Measurements from ENCODE around the gene ARAF. TPM values are rescaled to one million over a fixed set of nuclear protein-coding genes. Genes with fewer than 3 reads are reported as not detected.
A peak's percentile ranks its signal among the peaks of the same experiment; 100 is the strongest.

The ARAF gene
- total RNA-seq, 1 donor from 2014 or later: 78.3 TPM

- no peak for ATAC-seq
These were observed 1.7 kb downstream of the ARAF start for GRCh38 chrX:47562615-47563243.

DNA sequence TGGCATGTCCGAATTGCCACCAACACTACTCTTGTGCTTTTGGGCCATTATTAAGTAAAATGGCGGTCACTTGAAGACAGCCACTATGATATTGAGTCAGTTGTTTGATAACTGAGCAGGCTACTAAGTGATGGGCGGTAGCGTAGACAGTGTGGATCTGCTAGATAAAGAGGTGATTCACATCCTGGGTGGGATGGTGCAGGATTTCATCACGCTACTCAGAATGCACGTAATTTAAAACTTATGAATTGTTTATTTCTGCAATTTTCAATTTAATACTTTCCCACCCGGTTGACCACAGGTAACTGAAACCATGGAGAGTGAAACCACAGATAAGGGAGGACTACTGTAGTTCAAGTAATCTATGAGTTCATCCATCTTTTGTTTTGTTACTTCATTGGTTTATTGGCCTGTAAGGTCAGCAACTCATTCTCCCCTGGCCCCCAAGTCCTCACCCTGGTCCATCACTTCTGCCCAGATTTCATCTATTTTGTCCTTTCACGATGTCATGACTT, 2.9 kb downstream of the ARAF start:
- DNase-seq (no peak), ATAC-seq (no peak)
- intact Hi-C loops (cut with micrococcal nuclease): no loop called here

More at GRCh38 chrX:47562615-47563243, 1.7 kb downstream of the ARAF start:
- no peak for DNase-seq
- intact Hi-C loops (cut with micrococcal nuclease): no loop called here

- no peak for ATAC-seq
- intact Hi-C loops (cut with micrococcal nuclease): no loop called here
- no peak for DNase-seq
These were observed 3.6 kb downstream of the ARAF start for GRCh38 chrX:47564438-47565085.

DNA sequence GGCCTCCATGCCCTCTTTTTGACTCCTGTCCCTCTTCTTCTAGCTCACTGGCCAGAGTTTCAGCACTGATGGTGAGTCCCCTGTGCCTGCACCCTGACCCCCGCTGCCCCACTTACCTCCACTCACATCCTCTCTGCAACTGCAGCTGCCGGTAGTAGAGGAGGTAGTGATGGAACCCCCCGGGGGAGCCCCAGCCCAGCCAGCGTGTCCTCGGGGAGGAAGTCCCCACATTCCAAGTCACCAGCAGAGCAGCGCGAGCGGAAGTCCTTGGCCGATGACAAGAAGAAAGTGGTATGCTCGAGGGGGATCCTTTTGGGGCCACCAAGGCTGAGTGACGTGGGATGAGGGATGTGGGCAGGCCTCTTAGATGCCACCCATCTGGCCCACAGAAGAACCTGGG, 5.8 kb downstream of the ARAF start:
- intact Hi-C loops (cut with micrococcal nuclease): no loop called here
- ATAC-seq (no peak), DNase-seq (no peak)

DNA sequence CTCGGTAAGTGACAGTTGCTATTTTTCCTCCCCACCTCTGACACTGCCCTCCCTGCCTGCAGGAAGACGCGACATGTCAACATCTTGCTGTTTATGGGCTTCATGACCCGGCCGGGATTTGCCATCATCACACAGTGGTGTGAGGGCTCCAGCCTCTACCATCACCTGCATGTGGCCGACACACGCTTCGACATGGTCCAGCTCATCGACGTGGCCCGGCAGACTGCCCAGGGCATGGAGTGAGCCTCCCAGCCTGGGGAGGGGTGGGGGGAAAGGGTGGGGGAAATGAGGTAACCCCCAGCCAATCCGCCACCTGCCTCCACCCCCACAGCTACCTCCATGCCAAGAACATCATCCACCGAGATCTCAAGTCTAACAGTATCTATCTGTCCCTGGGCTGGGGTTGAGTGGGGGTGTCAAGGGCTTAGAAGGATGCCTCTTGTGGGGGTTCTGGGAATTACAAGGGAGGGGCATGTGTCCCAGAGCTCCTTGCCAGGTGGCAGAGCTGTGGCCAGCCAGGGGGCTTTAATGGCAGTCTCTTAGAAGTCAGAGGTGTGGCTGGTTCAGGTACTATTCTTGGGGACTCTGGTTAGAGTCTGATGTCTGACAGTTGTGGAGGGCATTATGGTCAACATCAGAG, 7.8 kb downstream of the ARAF start:
- ATAC-seq: no peak
- no peak for DNase-seq
- intact Hi-C loops (cut with micrococcal nuclease): no loop called here

DNA sequence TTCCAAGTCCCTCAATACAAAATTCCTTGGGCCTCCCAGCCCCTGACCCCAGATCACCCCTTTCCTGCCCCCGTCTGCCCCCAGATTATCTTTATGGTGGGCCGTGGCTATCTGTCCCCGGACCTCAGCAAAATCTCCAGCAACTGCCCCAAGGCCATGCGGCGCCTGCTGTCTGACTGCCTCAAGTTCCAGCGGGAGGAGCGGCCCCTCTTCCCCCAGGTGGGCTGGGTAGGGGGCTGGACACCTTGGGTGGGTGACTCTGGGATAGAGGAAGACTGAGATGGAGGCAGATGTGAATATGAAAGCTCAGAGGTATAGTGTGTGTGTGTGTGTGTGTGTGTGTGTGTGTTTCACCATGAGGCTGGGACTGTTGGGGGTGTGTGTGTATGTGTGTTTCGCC, 9.8 kb downstream of the ARAF start:
- no peak for ATAC-seq
- intact Hi-C loops (cut with micrococcal nuclease): no loop called here
- DNase-seq: no peak

- ATAC-seq: no peak
- intact Hi-C loops (cut with micrococcal nuclease): no loop called here
- no peak for DNase-seq
These were observed 10.2 kb downstream of the ARAF start for GRCh38 chrX:47571215-47571614.

DNA sequence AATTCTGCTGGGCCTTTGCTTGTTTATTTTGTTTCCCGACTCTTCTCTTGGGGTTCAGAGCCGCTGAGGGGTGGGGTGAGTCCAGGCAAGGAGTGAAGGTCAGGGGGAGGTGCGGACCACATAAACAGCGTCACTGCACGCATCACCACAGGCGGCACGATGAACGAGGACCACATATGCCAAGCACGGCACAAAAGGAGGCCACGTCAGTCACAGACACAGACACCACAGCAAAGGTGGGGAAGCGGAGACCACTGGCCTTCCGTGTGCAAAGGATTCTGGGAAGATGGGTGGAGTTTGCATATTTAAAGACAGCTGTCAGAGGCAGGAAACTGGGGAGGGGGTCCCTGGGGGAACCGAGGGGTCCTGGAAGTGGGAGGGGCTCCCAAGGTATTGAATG, 10.9 kb downstream of the ARAF start:
- intact Hi-C loops (cut with micrococcal nuclease): no loop called here
- ATAC-seq: no peak

GRCh38 chrX:47572773-47573340, 11.9 kb downstream of the ARAF start:
- DNase-seq (no peak), ATAC-seq (no peak)
- intact Hi-C loops (cut with micrococcal nuclease): no loop called here

More for the DNA sequence above, 10.9 kb downstream of the ARAF start:
- no peak for DNase-seq

DNA sequence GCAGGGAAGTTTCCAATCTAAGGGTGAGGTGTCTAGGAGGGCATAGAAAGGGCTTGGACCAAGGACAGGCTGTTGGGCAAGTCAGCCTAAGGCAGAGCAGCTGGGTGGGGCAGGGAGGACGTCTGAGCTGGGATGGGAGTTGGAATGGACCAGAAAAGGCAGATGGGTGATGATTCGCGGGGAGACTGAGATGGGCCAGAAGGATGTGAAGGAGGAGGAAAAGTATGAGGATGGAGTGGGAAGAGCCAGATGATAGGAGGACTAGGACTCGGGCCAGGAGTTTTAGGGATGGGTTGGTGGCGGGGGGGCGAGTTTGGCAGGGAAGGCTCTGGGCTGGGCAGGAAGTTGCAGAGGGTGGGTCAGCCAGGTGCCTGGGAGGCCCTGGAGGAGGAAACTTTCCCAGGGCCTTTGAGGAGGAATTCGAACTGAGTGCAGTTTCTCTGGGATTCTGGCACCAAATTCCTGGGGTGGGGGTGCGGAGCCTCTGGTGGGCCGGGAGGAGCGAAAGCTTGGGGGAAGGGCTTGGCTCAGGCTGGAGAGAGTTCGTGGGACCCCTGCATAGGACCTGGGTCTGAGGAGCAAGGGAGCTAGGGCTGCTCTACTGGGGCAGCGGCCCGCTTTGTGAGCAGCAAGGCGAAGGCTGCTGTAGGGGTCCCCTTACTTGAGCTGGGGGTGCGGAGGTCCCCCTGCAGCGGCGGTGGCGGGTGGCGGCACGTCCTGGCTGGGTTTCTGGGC, 12.5 kb downstream of the ARAF start:
- DNase-seq (peak; percentile 63), ATAC-seq (peak; percentile 67)
- intact Hi-C loops (cut with micrococcal nuclease): no loop called here

DNA sequence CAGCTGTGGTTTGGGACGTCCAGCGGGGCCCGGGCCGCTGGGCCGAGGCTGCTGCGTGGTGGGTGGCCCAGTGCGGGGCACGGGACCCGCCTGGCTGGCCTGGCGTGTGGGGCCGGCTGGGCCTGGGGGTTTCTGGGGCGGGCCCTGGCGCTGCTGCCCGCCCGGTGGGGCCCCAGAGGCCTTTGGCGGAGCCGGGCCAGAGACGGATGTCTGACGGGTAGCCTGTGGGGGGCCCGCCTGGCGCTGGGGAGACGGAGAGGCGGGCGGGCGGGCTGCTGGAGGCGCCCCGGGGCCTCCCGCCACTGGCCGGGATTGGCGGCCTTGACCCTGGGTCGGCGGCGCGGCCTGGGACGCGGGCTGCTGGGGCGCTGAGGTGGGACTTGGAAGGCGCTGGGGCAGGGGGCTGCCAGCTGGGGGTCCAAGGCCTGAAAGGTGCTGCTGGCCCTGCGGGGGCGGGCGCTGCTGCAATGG, 13.1 kb downstream of the ARAF start:
- intact Hi-C loops (cut with micrococcal nuclease): no loop called here
- no peak for DNase-seq
- peak; percentile 58 for ATAC-seq

DNA sequence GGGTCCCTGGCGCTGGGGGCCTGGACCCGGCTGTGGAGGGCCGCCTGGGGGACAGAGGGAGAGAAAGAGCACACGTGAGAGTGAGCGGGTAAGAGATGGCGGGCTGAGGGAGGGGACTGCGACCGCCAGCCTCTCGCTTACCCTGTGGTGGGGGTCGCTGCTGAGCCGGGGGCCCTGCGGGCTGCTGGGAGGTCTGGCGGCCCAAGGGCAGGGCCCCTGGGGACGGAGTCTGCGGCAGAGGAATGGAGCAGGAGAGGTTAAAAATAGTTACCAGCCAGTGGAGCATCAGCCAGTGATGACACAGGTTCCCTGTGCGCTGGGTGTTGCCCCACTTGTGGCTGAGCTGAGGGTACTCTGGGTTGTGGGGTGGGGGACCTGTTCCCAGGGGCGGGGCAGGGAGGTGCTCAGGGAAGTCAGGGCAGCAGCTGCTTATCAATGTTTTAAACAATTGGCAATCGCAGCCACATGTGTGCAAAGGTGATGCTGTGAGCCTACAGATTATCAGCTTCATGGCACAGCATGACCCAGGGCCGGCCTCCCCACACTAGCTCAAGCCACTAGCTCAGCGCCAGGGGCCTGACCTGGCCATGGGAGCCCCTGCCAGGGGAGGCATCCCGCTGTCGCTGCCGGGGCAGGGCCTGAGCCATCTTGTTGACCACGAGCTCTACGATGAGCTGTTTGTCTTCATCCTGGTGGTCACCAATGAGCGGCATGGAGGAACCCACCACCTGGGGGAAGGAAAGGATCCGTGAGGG, 13.7 kb downstream of the ARAF start:
- ATAC-seq (peak; percentile 40), DNase-seq (no peak)
- intact Hi-C loops (cut with micrococcal nuclease): no loop called here

DNA sequence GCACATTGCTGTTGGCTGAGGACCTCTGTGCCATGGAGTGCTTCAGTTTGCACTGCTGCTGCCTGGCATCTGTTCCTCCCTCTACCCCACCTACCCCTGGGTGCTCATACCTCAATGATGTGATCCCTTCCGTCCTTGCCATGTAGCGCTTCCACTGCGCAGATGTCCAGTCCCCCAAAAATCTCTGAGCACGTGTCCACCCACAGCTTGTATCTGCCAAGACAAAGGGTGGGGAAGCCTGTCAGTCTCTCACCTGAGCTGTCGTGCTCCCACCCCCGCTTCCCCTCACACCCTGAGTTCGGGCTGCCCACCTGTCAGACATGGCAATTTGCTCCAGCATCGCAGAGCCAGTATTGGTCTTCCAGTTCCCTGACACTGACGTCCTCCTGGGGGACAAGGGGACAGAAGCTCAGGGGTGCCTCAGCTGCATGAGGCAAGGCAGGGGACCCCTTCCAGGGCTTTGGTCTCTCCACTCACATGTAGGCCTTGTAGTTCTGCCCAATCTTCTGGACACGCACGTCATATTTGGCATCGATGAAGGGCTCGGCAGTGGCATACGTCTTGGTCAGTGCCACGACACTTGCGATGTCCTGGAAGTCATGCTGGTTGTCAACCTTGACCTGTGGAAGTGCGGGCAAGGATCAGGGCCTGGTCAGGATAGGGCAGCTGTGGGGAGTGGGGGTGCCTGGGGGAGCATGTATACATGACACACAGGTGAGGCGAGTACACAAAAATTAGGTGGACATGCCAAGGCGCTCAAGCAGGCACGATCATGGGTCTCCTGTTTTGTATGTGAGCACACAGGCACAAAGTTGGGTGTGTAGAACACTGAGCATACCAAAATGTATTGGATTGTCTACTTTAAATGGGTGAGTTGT, 15.3 kb downstream of the ARAF start:
- DNase-seq (no peak), ATAC-seq (no peak)
- intact Hi-C loops (cut with micrococcal nuclease): no loop called here

DNA sequence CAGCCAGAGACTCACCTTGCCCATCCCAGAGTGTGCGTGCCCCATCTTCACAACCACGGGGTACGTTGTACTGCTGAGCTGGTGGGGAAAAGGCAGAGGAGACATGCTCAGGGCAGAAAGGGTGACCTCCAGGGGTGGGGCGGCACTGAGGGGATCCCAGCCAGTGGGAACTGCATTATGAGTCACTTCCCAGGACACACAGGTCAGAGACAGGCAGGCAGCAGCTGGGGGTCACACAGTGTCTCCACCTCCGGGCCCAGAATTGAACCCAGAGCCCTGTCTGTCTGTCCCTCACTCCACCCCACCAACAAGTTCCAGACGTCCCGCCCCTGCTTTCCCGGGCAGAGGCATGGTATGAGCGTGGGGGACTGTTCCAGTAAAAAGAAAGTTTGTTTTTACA, 16.4 kb downstream of the ARAF start:
- no peak for ATAC-seq

GRCh38 chrX:47577901-47578300, 16.9 kb downstream of the ARAF start:
- ATAC-seq (no peak), DNase-seq (no peak)

More for the DNA sequence above, 16.4 kb downstream of the ARAF start:
- intact Hi-C loops (cut with micrococcal nuclease): no loop called here
- no peak for DNase-seq

DNA sequence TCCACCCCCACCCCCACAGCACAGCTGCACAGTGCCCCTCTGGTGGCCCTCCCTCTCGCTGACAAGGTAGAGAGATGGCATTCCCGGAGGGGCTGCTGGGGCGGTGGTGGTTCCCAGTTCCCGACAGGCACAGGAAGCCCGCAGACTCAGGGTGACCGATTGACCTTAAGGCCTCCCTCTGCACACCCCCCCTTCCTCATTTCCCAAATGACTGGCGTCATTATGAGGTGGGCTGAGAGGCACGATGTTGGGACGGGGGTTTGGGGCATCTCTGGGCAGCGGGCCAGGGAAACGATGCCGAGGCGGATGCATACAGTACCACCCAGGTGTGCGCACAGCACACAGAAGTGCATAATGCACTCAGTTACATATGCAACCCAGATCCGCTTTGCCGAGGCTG, 17.7 kb downstream of the ARAF start:
- no peak for DNase-seq

More at GRCh38 chrX:47577901-47578300, 16.9 kb downstream of the ARAF start:
- intact Hi-C loops (cut with micrococcal nuclease): no loop called here

DNA sequence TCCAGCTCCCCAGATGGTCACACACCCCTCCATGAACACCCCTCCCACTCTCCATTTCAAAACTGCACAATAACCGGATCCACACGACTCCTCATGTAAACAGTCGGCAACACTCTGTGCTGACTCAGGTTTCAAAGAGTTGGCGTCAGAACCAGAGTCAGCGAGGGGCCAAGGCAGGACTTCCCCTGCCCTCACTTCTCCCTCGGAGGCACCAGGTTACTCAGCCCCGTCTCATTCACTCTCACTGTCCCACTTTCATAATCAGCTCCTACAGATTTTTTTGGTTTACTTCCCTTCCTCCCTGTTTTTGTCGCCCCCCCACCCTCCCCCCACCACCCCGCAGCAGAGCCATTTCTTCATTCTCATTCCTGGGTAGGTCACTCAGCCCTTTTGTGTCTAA, 18.5 kb downstream of the ARAF start:
- ATAC-seq (no peak), DNase-seq (no peak)
- intact Hi-C loops (cut with micrococcal nuclease): no loop called here

More for the DNA sequence above, 17.7 kb downstream of the ARAF start:
- ATAC-seq: no peak
- intact Hi-C loops (cut with micrococcal nuclease): no loop called here

Data from left ventricle myocardium superior (tissue), 1 donor.